AG09319 (cell line): ENCODE results near the gene KLHDC8B.

ENCODE experiments used
- DNase-seq: peaks from one replicate; pipeline ENCODE4 v3.0.0-alpha.2; 2010; ENCODE audit warnings: low read depth; ENCODE audit errors: extremely low read depth
- CTCF ChIP-seq: IDR thresholded peaks from 2 replicates; pipeline ENCODE4 v1.5.1; 2011; ENCODE audit warnings: low read depth, mild to moderate bottlenecking, inconsistent platforms, low read length, moderate library complexity

The KLHDC8B gene

GRCh38 chr3:49158792-49159191 is 12.6 kb upstream of the KLHDC8B start:
- no peak for DNase-seq
- TF ChIP-seq CTCF: no peak

- no peak for DNase-seq
- TF ChIP-seq CTCF: no peak
Observed at GRCh38 chr3:49161197-49161596, 10.2 kb upstream of the KLHDC8B start.

- no peak for TF ChIP-seq CTCF
- no peak for DNase-seq
Observed at GRCh38 chr3:49161808-49162530, 9.4 kb upstream of the KLHDC8B start.

- DNase-seq: no peak
- TF ChIP-seq CTCF: no peak
Observed at GRCh38 chr3:49162751-49163419, 8.5 kb upstream of the KLHDC8B start.

GRCh38 chr3:49163609-49164008 is 7.8 kb upstream of the KLHDC8B start:
- DNase-seq: no peak
- TF ChIP-seq CTCF: no peak

GRCh38 chr3:49164983-49165720 is 6.2 kb upstream of the KLHDC8B start:
- TF ChIP-seq CTCF: no peak
- no peak for DNase-seq
